Measurements from ENCODE around the gene PDRG1. TPM values are rescaled to one million over a fixed set of nuclear protein-coding genes. Genes with fewer than 3 reads are reported as not detected.
A peak's percentile ranks its signal among the peaks of the same experiment; 100 is the strongest.

PDRG1 gene
- 21.2 TPM for total RNA-seq (ENCODE audit: unreplicated experiment)
- long read RNA-seq, transcript PDRG1-201 (5 exons, 1,998 nt) = major isoform, 18 of 20 reads
- long read RNA-seq, partial matches to known transcripts = 0 of 20 reads
- long read RNA-seq, other reads (novel, unspliced or antisense) = 2 of 20 reads

GRCh38 chr20:31951530-31952453, at the start of gene PDRG1:
TSS of gene PDRG1 (minus strand) at chr20:31952046. CDS start at chr20:31951961, 85 bp downstream.
- Mint-ChIP-seq H3K27ac (ENCODE audit: unreplicated experiment) (peak within 1 kb of the TSS; percentile 72), H3K4me3 (ENCODE audit: unreplicated experiment) (peak within 1 kb of the TSS; percentile 99), H3K9me3 (ENCODE audit: unreplicated experiment) (no peaks in the 10 kb centered on the region), H3K36me3 (ENCODE audit: low read depth, unreplicated experiment) (peaks cover 25% of the 10 kb centered on the region), H3K27me3 (ENCODE audit: unreplicated experiment) (peaks cover 14% of the 10 kb centered on the region), H3K4me1 (ENCODE audit: unreplicated experiment) (peaks cover 19% of the 10 kb centered on the region)
- DNase-seq (ENCODE audit: low spot score) = peak; percentile 99
- peak; percentile 78 for TF ChIP-seq CTCF (IDR thresholded peaks at IDR 0.05; ENCODE audit: unreplicated experiment)

GRCh38 chr20:31998246-31998645, 46.4 kb upstream of the PDRG1 start:
- DNase-seq (ENCODE audit: low spot score) = no peak
- Mint-ChIP-seq H3K27ac (ENCODE audit: unreplicated experiment) (no peak overlapping the region), H3K9me3 (ENCODE audit: unreplicated experiment) (no peaks in the 10 kb centered on the region), H3K4me1 (ENCODE audit: unreplicated experiment) (peaks cover 21% of the 10 kb centered on the region), H3K27me3 (ENCODE audit: unreplicated experiment) (peaks cover 15% of the 10 kb centered on the region), H3K4me3 (ENCODE audit: unreplicated experiment) (no peak overlapping the region), H3K36me3 (ENCODE audit: low read depth, unreplicated experiment) (no peaks in the 10 kb centered on the region)
- TF ChIP-seq CTCF (IDR thresholded peaks at IDR 0.05; ENCODE audit: unreplicated experiment) = no peak

GRCh38 chr20:31996996-31997395, 45.1 kb upstream of the PDRG1 start:
- Mint-ChIP-seq H3K4me3 (ENCODE audit: unreplicated experiment) (no peak overlapping the region), H3K27me3 (ENCODE audit: unreplicated experiment) (peaks cover 17% of the 10 kb centered on the region)
- DNase-seq (ENCODE audit: low spot score) = no peak

GRCh38 chr20:31992086-31992485, 40.2 kb upstream of the PDRG1 start:
- Mint-ChIP-seq H3K36me3 (ENCODE audit: low read depth, unreplicated experiment) (no peaks in the 10 kb centered on the region), H3K27ac (ENCODE audit: unreplicated experiment) (no peak overlapping the region), H3K9me3 (ENCODE audit: unreplicated experiment) (no peaks in the 10 kb centered on the region), H3K27me3 (ENCODE audit: unreplicated experiment) (peaks cover 9% of the 10 kb centered on the region), H3K4me3 (ENCODE audit: unreplicated experiment) (no peak overlapping the region), H3K4me1 (ENCODE audit: unreplicated experiment) (peaks cover 20% of the 10 kb centered on the region)
- DNase-seq (ENCODE audit: low spot score) = no peak
- TF ChIP-seq CTCF (IDR thresholded peaks at IDR 0.05; ENCODE audit: unreplicated experiment) = no peak

More at GRCh38 chr20:31996996-31997395, 45.1 kb upstream of the PDRG1 start:
- Mint-ChIP-seq H3K9me3 (ENCODE audit: unreplicated experiment) (no peaks in the 10 kb centered on the region), H3K27ac (ENCODE audit: unreplicated experiment) (no peak overlapping the region), H3K4me1 (ENCODE audit: unreplicated experiment) (peaks cover 16% of the 10 kb centered on the region), H3K36me3 (ENCODE audit: low read depth, unreplicated experiment) (no peaks in the 10 kb centered on the region)
- TF ChIP-seq CTCF (IDR thresholded peaks at IDR 0.05; ENCODE audit: unreplicated experiment) = no peak

GRCh38 chr20:31991339-31991705, 39.5 kb upstream of the PDRG1 start:
- peaks cover 20% of the 10 kb centered on the region for H3K4me1 Mint-ChIP-seq (ENCODE audit: unreplicated experiment)
- DNase-seq (ENCODE audit: low spot score) = no peak
- H3K36me3 Mint-ChIP-seq (ENCODE audit: low read depth, unreplicated experiment) = no peaks in the 10 kb centered on the region
- TF ChIP-seq CTCF (IDR thresholded peaks at IDR 0.05; ENCODE audit: unreplicated experiment) = no peak
- no peak overlapping the region for H3K4me3 Mint-ChIP-seq (ENCODE audit: unreplicated experiment)
- H3K27ac Mint-ChIP-seq (ENCODE audit: unreplicated experiment) = no peak overlapping the region
- peaks cover 6% of the 10 kb centered on the region for H3K27me3 Mint-ChIP-seq (ENCODE audit: unreplicated experiment)
- no peaks in the 10 kb centered on the region for H3K9me3 Mint-ChIP-seq (ENCODE audit: unreplicated experiment)

Measured in endothelial cell (in vitro differentiated cells).